ENCODE data around the gene EPS15. TPM values are rescaled to one million over a fixed set of nuclear protein-coding genes. Genes with fewer than 3 reads are reported as not detected.

The EPS15 gene
- polyA plus RNA-seq, 1 donor (not counting 4 experiments of a cell fraction or from before 2014, with no cell fraction given): 33.2 TPM

DNA sequence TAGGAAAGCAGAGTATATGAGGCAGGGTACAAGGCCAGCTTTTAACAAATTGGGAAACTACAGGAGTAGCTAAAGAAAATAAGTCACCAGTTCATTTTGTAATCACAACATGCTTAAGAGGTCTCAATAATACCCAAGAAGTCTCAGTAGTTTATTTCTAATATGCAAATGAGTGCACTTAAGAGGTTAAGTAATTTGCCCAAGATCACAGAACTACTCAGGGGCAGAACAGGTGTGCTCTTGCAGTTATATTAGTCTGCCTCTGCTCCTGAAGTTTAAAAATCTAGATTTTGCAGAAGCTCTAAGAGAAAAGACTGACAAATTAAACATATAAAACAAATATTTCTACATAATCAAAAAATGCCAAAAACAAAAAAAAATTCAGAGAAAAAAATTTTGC, 6.9 kb downstream of the EPS15 start:
- DNase-seq (ENCODE audit: low read depth, low spot score) (no peak), FAIRE-seq (no peak)
- no peaks in the 10 kb centered on the region for H3K27me3 ChIP-seq (ENCODE audit: control insufficient read depth, extremely low read depth, insufficient read depth, low read length)
- peaks cover 7% of the 10 kb centered on the region for H3K4me1 ChIP-seq (ENCODE audit: control insufficient read depth, extremely low read depth, insufficient read depth, low read length)
- no peak overlapping the region for H3K4me2 ChIP-seq (ENCODE audit: control insufficient read depth, extremely low read depth, insufficient read depth, low read depth, low read length)
- no peak overlapping the region for H3K9ac ChIP-seq (ENCODE audit: control insufficient read depth, extremely low read depth, insufficient read depth, low read length)
- H3K27ac ChIP-seq (ENCODE audit: control insufficient read depth, insufficient read depth, low read length): no peak overlapping the region
- no peak overlapping the region for H3K4me3 ChIP-seq (ENCODE audit: control insufficient read depth in 2 of 3, extremely low read depth in 1 of 3, insufficient read depth in 2 of 3, low read depth in 1 of 3, low read length in 3 of 3)
- no peak overlapping the region for H2AFZ ChIP-seq (ENCODE audit: control insufficient read depth, low read length)
- H3K36me3 ChIP-seq (ENCODE audit: control insufficient read depth in 2 of 2, extremely low read depth in 1 of 2, insufficient read depth in 2 of 2, low read length in 2 of 2): no peaks in the 10 kb centered on the region
- dilution Hi-C loops (cut with MboI; ENCODE audit: extremely low pct_ligation_motif_present, low sequenced_read_pairs): no loop called here
- H4K20me1 ChIP-seq (ENCODE audit: control insufficient read depth, extremely low read depth, insufficient read depth, low read length): no peaks in the 10 kb centered on the region
- no peak for TF ChIP-seq EZH2 (IDR thresholded peaks at IDR 0.05; ENCODE audit: low read length)
- TF ChIP-seq, protein P1, sequence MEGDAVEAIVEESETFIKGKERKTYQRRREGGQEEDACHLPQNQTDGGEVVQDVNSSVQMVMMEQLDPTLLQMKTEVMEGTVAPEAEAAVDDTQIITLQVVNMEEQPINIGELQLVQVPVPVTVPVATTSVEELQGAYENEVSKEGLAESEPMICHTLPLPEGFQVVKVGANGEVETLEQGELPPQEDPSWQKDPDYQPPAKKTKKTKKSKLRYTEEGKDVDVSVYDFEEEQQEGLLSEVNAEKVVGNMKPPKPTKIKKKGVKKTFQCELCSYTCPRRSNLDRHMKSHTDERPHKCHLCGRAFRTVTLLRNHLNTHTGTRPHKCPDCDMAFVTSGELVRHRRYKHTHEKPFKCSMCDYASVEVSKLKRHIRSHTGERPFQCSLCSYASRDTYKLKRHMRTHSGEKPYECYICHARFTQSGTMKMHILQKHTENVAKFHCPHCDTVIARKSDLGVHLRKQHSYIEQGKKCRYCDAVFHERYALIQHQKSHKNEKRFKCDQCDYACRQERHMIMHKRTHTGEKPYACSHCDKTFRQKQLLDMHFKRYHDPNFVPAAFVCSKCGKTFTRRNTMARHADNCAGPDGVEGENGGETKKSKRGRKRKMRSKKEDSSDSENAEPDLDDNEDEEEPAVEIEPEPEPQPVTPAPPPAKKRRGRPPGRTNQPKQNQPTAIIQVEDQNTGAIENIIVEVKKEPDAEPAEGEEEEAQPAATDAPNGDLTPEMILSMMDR (optimal IDR thresholded peaks at IDR 0.05 in 1 of 3, IDR thresholded peaks at IDR 0.05 in 1 of 3, conservative IDR thresholded peaks at IDR 0.05 in 1 of 3; ENCODE audit: extremely low read depth in 1 of 3, insufficient read depth in 2 of 3, low read length in 3 of 3): no peak
- no peaks in the 10 kb centered on the region for H3K9me3 ChIP-seq (ENCODE audit: control insufficient read depth, low read depth, low read length)
- H3K9me1 ChIP-seq (ENCODE audit: control insufficient read depth, extremely low read depth, insufficient read depth, low read length): no peaks in the 10 kb centered on the region
- H3K79me2 ChIP-seq (ENCODE audit: control insufficient read depth, insufficient read depth, low read length): peaks cover 95% of the 10 kb centered on the region

GRCh38 chr1:51509773-51510172, 9.3 kb downstream of the EPS15 start:
- H3K4me2 ChIP-seq (ENCODE audit: control insufficient read depth, extremely low read depth, insufficient read depth, low read depth, low read length): no peak overlapping the region
- H4K20me1 ChIP-seq (ENCODE audit: control insufficient read depth, extremely low read depth, insufficient read depth, low read length): no peaks in the 10 kb centered on the region
- no peaks in the 10 kb centered on the region for H3K36me3 ChIP-seq (ENCODE audit: control insufficient read depth in 2 of 2, extremely low read depth in 1 of 2, insufficient read depth in 2 of 2, low read length in 2 of 2)
- no peak overlapping the region for H3K27ac ChIP-seq (ENCODE audit: control insufficient read depth, insufficient read depth, low read length)
- H3K79me2 ChIP-seq (ENCODE audit: control insufficient read depth, insufficient read depth, low read length): peaks cover 88% of the 10 kb centered on the region
- H3K4me3 ChIP-seq (ENCODE audit: control insufficient read depth in 2 of 3, extremely low read depth in 1 of 3, insufficient read depth in 2 of 3, low read depth in 1 of 3, low read length in 3 of 3): no peak overlapping the region
- no peak overlapping the region for H3K9ac ChIP-seq (ENCODE audit: control insufficient read depth, extremely low read depth, insufficient read depth, low read length)
- dilution Hi-C loops (cut with MboI; ENCODE audit: extremely low pct_ligation_motif_present, low sequenced_read_pairs): no loop called here
- H3K9me1 ChIP-seq (ENCODE audit: control insufficient read depth, extremely low read depth, insufficient read depth, low read length): no peaks in the 10 kb centered on the region
- FAIRE-seq: peak; percentile 49
- no peaks in the 10 kb centered on the region for H3K9me3 ChIP-seq (ENCODE audit: control insufficient read depth, low read depth, low read length)
- no peak overlapping the region for H2AFZ ChIP-seq (ENCODE audit: control insufficient read depth, low read length)
- TF ChIP-seq EZH2 (IDR thresholded peaks at IDR 0.05; ENCODE audit: low read length): no peak
- TF ChIP-seq, protein P1 (optimal IDR thresholded peaks at IDR 0.05 in 1 of 3, IDR thresholded peaks at IDR 0.05 in 1 of 3, conservative IDR thresholded peaks at IDR 0.05 in 1 of 3; ENCODE audit: extremely low read depth in 1 of 3, insufficient read depth in 2 of 3, low read length in 3 of 3): no peak
- no peaks in the 10 kb centered on the region for H3K27me3 ChIP-seq (ENCODE audit: control insufficient read depth, extremely low read depth, insufficient read depth, low read length)
- H3K4me1 ChIP-seq (ENCODE audit: control insufficient read depth, extremely low read depth, insufficient read depth, low read length): peaks cover 3% of the 10 kb centered on the region
- no peak for DNase-seq (ENCODE audit: low read depth, low spot score)

Measured in keratinocyte (primary cell).